GM21526 (cell line): ENCODE results near the gene NRP2.

Experiments used
- ATAC-seq: cut with Tn5 transposase; IDR thresholded peaks from one replicate; pipeline ENCODE4 v1.9.1; 2021; ENCODE audit warnings: moderate library complexity; ENCODE audit not compliant: unreplicated experiment, low FRiP score

NRP2 gene

DNA sequence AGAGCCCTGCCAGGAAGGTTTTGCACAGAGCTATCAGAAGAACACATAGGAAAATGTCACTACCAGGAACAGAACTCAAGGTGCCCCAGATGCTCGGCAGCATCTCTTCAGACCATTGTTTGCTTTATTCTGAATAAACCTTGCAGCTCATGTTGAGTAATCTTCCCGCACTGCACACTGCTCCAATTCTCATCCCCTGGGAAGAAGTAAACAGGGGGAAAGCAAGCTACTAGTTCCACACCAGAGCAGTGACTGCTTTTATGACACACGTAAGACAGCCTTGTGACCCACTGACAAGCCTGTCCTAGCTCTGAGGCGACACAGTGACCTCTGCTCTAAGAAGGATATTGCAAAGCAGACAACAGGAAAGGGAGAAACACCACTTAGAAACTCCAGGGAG, 44.2 kb downstream of the NRP2 start:
- ATAC-seq: no peak

DNA sequence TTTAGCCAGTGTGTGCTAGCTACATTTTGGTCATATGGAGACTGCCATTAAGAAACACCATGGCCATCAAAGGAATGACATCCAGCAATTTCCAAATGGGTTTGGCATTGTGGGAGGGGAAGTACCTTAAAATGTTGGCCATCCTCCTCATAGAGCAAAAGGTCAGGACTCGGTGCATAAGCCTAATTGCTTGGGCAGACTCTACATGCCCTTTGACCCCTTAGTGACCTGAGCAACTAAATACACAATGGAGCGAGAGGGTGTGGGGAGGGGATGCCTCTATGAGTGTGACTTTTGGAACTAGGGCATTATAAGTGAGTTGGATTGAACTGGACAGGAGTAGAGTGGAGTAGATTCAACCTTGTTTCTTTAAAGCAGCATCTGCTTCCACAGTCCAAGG, 44.9 kb downstream of the NRP2 start:
- ATAC-seq: no peak

DNA sequence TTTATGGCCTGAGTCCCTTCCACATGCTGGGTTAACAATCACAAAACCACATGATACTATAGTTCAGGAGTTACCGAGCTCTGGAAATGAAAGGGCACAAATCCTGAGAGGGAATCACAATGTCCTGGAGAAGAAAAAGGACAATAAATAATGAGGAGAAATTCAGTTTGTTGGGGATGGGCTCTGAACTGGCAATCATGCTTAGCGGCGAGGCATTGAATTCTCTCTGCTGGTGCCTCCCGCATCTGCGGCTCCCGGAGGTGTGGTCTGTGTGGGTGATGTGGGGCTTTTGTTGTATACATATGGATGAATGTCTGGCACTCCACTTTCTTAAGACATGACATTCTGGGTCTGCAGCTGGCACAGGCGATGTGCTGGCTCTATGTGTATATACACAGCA, 46.1 kb downstream of the NRP2 start:
- no peak for ATAC-seq

DNA sequence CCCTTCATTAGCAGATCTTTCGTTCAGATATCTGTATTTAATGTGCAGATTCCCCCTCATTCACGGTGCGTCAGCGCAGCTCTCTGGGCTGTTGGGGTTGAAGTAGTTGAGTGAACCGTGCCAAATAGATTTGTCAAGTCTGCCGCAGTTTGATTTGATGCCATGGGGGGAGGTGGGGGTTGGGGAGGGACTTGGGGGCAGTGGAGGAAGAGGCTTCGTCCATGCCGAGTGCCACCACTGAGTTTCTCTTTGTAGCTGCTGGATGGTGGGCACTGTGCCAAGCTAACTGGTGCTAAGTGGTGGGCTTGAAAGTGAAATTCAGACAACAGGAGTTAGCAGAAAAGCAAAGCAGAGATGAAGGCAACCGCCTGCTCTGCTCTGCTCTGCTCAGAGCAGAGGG, 47.9 kb downstream of the NRP2 start:
- no peak for ATAC-seq

DNA sequence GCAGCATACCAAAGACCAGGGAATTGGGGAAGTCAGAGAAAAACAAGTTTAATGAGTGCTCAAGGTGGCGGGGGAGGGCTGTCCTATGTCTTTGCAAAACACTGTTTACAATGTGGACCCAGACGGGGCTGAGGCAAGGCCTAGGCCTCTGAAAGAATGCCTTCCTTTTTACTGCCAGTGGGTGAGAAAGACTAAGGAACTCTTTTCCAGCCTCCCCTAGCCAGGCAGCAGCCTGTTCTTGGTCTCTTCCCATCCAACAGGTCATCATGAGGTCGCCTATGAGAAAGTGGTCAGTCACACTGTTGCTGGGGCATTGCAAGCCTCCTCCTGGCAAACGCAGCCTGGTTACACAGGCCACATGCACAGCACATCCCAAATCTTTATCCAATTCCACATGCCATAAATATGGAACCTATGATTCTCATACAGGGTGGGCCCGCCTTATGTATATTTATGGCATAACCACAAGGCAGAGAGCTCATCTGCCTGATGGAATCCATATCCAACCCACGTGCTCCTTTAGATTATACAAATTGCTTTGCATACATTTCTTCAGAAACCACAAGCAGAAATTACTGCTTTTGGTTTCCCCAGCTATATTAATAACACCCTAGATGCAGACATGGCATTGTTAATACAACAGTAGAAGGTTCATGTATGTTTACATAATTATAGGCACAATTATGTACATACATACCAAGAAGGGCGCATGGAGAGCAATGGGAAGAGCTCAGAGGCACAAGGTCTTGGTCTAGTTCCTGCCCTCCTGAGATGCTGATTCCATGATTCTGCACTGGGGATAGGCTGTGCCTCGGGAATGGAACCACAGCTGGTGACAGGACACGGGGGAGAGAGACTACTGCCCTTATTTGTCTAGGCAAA, 48.6 kb downstream of the NRP2 start:
- no peak for ATAC-seq

DNA sequence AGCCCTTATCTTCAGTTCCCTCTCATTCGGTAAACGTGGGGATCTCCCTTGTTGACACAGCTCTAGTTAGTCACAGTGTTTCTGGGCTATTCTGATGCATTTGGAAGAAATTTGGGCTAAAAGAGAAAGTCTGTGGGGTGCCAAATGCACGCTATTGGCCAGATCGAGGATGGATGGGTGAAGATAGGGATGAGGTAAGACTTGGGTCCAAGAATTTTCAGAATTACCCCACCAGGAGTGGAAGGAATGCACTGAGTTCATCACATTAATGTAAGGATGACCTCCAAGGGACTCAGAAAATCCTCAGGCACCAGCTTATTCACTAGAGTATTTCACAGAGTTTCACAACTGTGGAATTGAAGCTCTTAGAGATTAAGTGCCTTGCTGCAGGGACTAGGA, 49.3 kb downstream of the NRP2 start:
- ATAC-seq: no peak

DNA sequence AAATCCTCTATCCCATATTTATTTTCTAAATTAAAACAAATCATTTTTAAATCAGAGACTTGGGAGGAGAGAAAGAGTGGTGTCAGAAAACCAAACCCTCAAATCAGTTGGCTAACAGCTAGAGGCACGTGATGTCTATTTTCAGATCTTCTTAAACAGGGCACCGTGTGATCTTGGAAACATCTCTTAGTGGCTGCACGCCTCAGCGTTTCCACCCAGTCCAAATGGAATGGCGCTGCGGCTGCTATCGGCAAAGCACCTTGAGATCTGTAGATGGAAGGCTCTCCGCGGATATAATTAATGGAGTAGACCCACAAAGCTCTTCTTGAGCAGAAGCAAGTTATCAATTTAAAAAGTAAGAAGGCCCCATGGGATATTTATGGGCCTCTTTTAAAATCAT, 50.0 kb downstream of the NRP2 start:
- ATAC-seq: no peak

DNA sequence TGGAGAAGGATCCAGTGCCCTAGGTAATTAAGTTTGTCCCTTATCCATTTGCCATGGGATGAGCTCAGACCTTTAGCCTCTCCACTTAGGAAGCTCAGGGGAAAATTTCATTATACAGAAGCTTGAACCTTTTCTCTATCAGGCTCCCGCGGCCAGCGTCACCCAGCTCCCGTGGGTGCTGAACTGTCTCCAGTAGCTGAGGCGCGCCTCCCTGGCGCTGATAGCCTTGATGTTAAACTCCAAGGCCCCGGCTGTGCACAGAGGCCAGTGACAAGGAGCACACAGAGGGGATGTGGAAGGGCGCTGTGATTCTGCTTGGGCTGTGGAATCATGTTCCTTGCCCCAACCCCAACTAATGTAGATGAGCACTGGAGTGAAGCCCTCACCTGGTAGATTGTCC, 50.8 kb downstream of the NRP2 start:
- ATAC-seq: no peak

DNA sequence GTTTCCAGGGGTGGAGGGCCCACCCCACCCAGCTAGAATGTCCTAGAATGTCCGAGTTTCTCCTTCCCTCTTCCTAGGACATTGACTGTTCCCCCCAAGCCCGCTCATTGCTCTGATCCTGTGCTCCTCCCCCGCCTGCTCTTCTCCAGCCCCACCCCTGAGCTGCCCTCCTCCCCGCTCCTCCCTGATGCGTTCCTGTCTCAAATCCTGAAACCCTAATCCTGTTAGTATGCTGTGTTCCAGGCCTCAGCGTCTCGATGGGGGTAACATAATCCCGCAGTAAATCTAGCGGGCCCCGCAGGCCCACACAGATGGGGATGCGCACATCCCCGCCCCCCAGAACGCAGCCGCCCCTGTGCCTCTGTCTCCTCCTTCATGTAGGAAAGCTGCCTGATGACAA, 51.3 kb downstream of the NRP2 start:
- ATAC-seq: no peak

DNA sequence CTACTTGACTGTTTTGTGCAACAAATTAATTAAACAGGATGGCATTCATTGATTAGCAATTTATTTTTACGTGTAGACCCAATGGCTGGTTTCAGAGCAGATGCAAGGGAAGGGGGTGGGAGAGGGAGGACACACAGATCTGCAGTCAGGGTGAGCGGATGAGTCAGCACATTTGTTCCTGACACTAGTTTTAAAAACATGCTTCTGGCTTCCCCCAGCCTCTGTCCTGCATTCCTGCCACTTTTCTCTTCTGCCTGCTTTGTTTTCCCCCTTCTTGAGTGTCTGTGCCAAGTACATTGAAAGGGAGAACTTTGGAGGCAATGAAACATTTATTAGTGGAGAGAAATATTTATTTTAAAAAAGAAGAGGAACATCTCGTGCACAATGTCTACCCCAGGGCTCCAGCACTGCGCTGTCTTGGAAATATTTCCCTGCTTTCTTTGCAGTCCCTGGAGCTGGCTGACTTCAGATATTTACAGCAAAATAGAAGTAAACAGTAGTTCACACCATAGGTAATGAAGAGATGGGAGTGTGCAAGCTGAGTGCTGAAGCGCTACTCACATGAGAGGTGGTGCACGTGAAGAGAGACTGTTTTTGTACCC, 52.2 kb downstream of the NRP2 start:
- no peak for ATAC-seq

DNA sequence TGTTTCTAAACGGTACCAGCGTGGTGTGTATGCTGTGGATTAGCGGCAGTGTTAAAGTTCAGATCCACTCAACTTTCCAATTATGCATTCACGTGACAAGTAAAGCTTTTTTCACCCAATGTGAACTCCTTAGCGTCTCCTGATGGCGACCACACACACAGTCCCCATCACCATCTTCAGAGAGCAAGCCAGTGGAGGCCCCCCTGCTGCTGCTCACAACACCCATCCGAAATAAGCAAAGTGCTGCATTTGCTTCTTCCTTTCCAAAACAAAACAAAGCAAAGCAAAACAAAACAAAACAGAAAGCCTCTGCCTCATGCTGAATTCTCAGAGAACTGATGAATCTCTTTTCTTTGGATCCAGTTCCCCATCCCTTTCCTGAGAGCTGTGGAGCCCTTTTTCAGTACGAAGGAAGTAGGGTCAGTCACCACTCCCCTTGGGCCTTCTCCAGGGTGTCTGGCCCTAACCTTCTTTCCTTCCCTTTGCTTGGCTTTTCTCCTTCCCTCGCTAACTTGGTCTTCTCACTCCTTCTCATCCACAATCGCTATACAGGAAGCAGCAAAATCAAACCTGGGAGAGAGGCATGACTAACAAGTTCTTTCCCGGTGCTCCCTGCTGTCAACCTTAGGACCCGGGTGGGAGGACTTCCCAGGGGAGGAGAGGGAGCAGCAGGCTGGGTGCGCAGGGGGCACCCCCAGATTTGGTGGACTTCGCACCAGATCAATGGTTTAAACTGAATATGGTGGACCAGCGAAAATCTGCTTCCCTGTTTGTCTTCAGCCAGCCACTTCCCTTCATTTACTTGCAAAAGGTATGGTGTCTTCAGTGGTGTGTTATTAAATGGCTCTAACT, 56.0 kb downstream of the NRP2 start:
- no peak for ATAC-seq

DNA sequence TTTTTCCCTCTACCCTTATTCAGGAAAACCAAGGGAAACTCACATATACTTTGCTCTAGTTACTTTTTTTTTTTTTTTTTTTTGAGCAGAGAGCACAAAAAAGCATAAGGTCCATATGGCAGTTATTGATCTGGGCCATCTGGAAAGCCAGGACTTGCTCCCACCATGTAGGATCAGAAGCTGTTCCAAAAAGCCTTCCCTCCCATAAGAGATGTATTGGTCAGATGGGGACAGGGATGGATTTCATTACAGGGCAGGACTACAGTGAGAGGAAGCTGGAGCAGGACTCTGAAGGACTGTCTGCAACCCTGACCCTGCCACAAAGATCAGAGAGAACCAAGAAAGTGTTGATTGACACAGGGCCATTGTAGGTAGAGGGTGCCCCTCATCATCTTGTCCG, 57.3 kb downstream of the NRP2 start:
- no peak for ATAC-seq

DNA sequence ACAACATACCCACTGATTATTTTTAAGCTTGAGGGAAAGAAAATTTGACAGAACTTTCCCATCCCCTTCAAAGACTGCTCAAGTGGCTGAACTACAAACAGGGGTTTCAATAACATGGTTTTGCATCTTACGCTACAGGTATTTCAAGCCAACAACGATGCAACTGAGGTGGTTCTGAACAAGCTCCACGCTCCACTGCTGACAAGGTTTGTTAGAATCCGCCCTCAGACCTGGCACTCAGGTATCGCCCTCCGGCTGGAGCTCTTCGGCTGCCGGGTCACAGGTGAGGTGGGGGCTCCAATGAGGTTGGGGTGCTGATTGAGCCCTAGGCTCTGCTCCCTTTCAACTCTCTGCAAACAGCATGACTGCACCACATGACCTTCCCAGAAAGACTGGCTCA, 58.1 kb downstream of the NRP2 start:
- no peak for ATAC-seq

DNA sequence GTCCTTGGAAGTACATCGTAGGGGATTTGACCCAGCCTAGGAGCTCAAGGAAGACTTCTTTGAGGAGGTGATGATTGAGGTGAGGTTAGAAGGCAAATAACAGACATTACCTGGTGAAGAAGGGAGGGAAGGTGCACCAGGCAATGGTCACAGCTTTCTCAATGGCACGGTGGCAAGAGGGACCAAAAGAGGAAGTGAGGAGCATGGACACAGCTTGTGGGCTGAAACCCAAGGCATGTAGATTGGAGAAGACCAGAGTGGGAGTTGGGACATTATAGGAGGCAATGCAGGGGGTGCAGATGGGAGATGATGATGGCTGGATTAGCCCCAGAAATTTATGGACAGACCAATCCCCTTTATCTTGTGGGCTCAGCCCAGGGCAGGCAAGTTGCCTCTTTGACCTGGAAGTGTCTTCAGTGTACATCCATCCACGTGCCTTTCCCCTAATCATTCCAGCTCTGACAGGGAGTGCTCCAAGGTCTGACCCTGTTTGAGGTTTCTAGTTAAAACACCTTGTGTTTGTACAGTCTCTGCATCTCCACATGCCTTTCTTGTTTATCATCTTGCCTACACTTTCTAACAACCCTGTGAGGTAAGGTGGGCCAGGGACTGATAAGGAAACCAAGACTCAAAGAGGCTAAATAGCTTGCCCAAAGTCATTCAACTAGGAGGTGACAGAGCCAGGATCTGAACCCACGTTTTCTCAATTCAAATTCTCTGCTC, 59.1 kb downstream of the NRP2 start:
- no peak for ATAC-seq

DNA sequence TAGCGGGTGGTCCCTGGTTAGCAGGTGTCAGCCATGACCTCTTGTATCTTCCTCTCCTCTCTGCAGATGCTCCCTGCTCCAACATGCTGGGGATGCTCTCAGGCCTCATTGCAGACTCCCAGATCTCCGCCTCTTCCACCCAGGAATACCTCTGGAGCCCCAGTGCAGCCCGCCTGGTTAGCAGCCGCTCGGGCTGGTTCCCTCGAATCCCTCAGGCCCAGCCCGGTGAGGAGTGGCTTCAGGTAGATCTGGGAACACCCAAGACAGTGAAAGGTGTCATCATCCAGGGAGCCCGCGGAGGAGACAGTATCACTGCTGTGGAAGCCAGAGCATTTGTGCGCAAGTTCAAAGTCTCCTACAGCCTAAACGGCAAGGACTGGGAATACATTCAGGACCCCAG, 60.8 kb downstream of the NRP2 start:
- ATAC-seq: no peak

DNA sequence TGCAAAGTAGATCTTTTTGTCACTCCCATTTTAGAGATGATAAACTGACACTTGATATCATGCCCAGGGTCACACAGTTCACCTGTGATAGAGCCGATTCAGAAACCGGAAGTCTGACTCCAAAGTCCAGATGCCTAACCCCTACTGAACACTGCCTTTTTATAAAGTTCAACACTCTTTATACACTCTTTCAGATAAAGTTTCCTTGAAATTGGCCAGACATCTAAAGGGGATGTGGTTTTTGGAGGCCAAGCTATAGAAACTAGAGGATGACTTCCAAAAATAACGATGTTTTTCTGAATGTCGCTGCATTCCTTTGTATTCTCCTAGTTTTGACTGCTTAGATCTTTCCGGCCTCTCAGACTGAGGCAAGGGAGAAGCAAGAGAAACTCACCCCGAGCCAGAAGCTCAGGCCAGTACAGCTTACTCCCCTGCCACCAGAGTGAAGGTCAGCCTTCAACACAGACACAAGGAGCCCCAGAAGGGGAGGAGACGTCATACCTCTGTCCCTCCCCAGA, 61.8 kb downstream of the NRP2 start:
- no peak for ATAC-seq

DNA sequence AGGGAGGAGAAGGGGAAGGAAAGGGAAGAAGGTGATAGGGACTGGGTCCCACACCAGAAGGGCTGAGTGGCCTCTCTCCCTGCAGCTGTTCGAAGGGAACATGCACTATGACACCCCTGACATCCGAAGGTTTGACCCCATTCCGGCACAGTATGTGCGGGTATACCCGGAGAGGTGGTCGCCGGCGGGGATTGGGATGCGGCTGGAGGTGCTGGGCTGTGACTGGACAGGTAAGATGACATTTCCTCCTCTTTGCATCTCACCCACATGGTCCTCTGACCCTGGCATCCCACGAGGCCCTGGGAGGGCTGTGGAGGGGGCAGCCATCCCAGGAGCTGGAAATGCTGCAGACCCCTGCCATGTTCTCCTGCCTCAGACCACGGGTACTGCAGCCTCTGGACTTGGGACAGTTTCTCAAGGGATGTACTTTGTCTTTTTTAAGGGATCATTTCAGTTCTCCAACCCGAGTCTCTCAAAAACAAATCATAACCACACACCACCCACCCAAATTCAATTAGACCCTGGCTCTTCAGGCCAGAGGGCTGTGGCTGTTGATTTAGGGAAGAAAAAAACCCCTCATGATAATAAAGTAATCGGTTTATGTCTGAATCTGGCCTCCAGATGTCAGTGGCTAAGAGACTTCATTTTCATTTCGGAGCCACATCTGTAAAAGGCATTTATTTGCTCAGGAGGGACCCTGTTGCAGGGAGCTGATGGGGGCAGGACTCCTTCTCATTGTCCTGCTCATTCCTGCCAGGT, 63.5 kb downstream of the NRP2 start:
- ATAC-seq: no peak

DNA sequence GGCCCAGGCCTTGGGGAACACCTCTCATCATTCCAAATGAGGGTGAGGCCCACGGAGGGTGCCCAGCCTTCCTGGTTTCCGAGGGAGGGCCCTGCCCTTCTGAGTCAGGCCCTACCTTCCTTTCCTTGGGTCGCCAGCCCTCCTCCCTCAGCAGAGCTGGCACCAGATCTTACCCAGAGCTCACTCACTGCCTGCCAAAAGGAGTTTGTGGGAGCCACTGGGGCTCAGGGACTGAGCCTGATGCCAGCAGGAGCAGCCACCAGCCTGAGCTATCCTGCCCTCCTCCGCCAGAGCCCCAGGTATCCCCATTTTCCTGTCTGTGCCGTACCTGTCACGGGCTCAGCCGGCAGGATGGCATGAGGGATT, 64.1 kb downstream of the NRP2 start:
- ATAC-seq: no peak

DNA sequence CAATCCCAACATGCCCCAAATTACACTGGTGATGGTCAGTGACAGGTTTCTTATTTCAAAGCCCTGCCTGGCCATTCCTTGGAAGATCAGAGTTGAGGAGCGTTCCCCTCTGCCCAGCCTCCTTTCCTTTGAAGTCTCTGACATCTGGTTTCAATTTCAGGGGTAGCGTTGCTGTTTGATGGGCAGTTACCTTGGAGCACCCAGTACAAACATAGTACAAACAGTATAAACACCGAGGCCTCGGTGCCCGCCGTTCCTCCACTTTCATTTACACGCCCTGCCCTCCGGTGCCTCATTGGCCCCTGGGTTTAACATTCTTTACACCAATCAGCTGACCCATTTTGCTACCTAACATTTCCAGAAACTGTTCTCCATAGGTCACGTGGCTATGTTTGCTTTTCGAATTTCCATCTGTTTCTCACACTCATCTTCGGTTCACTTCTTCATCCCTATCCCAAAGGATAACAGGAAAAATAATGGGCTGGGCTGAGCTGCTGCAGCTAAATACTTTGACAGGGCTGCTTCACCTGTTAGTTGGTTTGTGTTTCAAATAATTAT, 65.6 kb downstream of the NRP2 start:
- ATAC-seq: no peak

DNA sequence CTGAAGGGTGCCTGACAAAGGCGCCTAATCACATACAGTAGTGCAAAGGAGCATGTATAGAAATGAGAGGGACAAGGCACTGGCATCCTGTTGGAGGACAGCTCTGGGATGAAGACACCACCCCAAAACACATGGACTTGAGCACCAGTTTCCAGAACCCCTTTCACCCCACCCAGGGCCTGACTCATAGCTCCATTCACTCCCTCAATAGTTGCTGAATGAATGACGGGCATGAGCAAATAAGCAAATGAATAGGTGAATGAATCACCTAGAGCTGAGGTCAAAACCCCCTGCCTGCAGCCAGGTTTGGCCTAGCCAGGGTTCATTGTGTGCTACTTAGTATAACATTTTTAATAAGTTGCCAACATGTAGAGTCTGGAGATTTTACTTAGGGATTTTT, 66.3 kb downstream of the NRP2 start:
- ATAC-seq: no peak
